ENCODE results near the gene RAPGEF2.

- TF ChIP-seq POLR2A (IDR thresholded peaks at IDR 0.05), result no peak
- no peak for TF ChIP-seq CTCF (IDR thresholded peaks at IDR 0.05)
- TF ChIP-seq EP300 (IDR thresholded peaks at IDR 0.05), result no peak
- TF ChIP-seq POLR2AphosphoS5 (IDR thresholded peaks at IDR 0.05), result no peak
Observed at GRCh38 chr4:159292137-159292896, 189.4 kb downstream of the RAPGEF2 start.

Measured in stomach (tissue), 4 donors.